GF-D8 (cell line): ENCODE data around the gene TSC22D1.

Experiments used
- DNase-seq: peaks from one replicate; lab custom pipeline; 2025; lab: John Stamatoyannopoulos, UW

TSC22D1 gene

GRCh38 chr13:44426461-44426860 lies 149.7 kb downstream of the TSC22D1 start:
- no peak for DNase-seq

GRCh38 chr13:44425815-44426078 lies 150.4 kb downstream of the TSC22D1 start:
- no peak for DNase-seq

GRCh38 chr13:44425041-44425814 lies 150.9 kb downstream of the TSC22D1 start:
- DNase-seq = peak; percentile 64

- DNase-seq = no peak
Observed at GRCh38 chr13:44423824-44424223, 152.3 kb downstream of the TSC22D1 start.

- DNase-seq = no peak
Observed at GRCh38 chr13:44422755-44423643, 153.1 kb downstream of the TSC22D1 start.

- DNase-seq = no peak
Observed at GRCh38 chr13:44421853-44422525, 154.1 kb downstream of the TSC22D1 start.

GRCh38 chr13:44420376-44421220 lies 155.5 kb downstream of the TSC22D1 start:
- DNase-seq = no peak

GRCh38 chr13:44417876-44418275 lies 158.3 kb downstream of the TSC22D1 start:
- DNase-seq = no peak

GRCh38 chr13:44417446-44417845 lies 158.7 kb downstream of the TSC22D1 start:
- no peak for DNase-seq

GRCh38 chr13:44416744-44417143 lies 159.4 kb downstream of the TSC22D1 start:
- no peak for DNase-seq

GRCh38 chr13:44416301-44416700 lies 159.8 kb downstream of the TSC22D1 start:
- DNase-seq = peak; percentile 94

GRCh38 chr13:44415815-44416214 lies 160.3 kb downstream of the TSC22D1 start:
- peak; percentile 17 for DNase-seq

GRCh38 chr13:44414716-44415115 lies 161.4 kb downstream of the TSC22D1 start:
- peak; percentile 63 for DNase-seq

GRCh38 chr13:44413095-44413494 lies 163.0 kb downstream of the TSC22D1 start:
- DNase-seq = no peak

GRCh38 chr13:44412346-44412935 lies 163.7 kb downstream of the TSC22D1 start:
- no peak for DNase-seq

GRCh38 chr13:44411841-44412240 lies 164.3 kb downstream of the TSC22D1 start:
- DNase-seq = no peak

- DNase-seq = no peak
Observed at GRCh38 chr13:44410328-44410859, 165.7 kb downstream of the TSC22D1 start.

- no peak for DNase-seq
Observed at GRCh38 chr13:44409595-44409994, 166.5 kb downstream of the TSC22D1 start.

- DNase-seq = no peak
Observed at GRCh38 chr13:44407891-44408290, 168.2 kb downstream of the TSC22D1 start.

GRCh38 chr13:44407379-44407778 lies 168.8 kb downstream of the TSC22D1 start:
- no peak for DNase-seq

GRCh38 chr13:44406617-44407016 lies 169.5 kb downstream of the TSC22D1 start:
- no peak for DNase-seq
